Common myeloid progenitor, CD34-positive (primary cell): ENCODE data around the gene IGFL4.
A peak's percentile ranks its signal among the peaks of the same experiment; 100 is the strongest.

Experiments used
- CTCF ChIA-PET: fragments of 350-600 bp; sonication (Branson Sonifier 250); formaldehyde crosslinking; loops from one replicate; lab custom pipeline; 2021; ENCODE audit warnings: antibody characterized with exemption; lab: Charles Lee
- POLR2A ChIA-PET: fragments of 350-600 bp; sonication (Branson Sonifier 250); formaldehyde crosslinking; loops from one replicate; lab custom pipeline; 2021; ENCODE audit warnings: antibody characterized with exemption; lab: Charles Lee
- DNase-seq, 3 donors: peaks; one replicate each; pipeline versions ENCODE4 v3.0.0 to v3.0.0-alpha.2; 2013
- H3K27ac ChIP-seq, 2 experiments: 1 replicate in 1 of 2; 2 replicates in 1 of 2; pipeline ENCODE4 v1.7.0; 2013; ENCODE audit warnings: inconsistent platforms in 2 of 2, low read length in 2 of 2, mild to moderate bottlenecking in 2 of 2, low read depth in 1 of 2, moderate library complexity in 1 of 2; ENCODE audit not compliant: severe bottlenecking in 2 of 2, insufficient read depth in 1 of 2, poor library complexity in 1 of 2
- H3K27me3 ChIP-seq, 5 experiments: replicated peaks in 2 of 5; 1 replicate in 3 of 5; 2 replicates in 2 of 5; pipeline versions ENCODE4 v1.6.1 to v1.7.0; 2013; ENCODE audit warnings: low read length in 4 of 5, mild to moderate bottlenecking in 2 of 5, moderate library complexity in 2 of 5, inconsistent platforms in 1 of 5; ENCODE audit not compliant: insufficient read depth in 5 of 5, control insufficient read depth in 4 of 5
- H3K36me3 ChIP-seq, 4 experiments: 1 replicate in 2 of 4; 2 replicates in 2 of 4; pipeline versions ENCODE4 v1.6.1 to v1.7.0; 2013; ENCODE audit warnings: low read length in 3 of 4, control low read depth in 1 of 4, mild to moderate bottlenecking in 1 of 4; ENCODE audit not compliant: control insufficient read depth in 4 of 4, insufficient read depth in 4 of 4
- H3K4me1 ChIP-seq, 4 experiments: 1 replicate in 3 of 4; 2 replicates in 1 of 4; pipeline versions ENCODE4 v1.6.1 to v1.7.1; 2013; ENCODE audit warnings: low read length in 3 of 4, mild to moderate bottlenecking in 3 of 4, control low read depth in 1 of 4, inconsistent platforms in 1 of 4, moderate library complexity in 1 of 4; ENCODE audit not compliant: control insufficient read depth in 4 of 4, insufficient read depth in 4 of 4; ENCODE audit errors: control extremely low read depth in 1 of 4
- H3K4me3 ChIP-seq, 7 experiments: 1 replicate in 4 of 7; 2 replicates in 3 of 7; pipeline versions ENCODE4 v1.5.1 to v1.7.0; 2013; ENCODE audit warnings: mild to moderate bottlenecking in 7 of 7, low read length in 6 of 7, moderate library complexity in 6 of 7, inconsistent platforms in 2 of 7, low read depth in 2 of 7, control low read depth in 1 of 7; ENCODE audit not compliant: insufficient read depth in 4 of 7, control insufficient read depth in 1 of 7; ENCODE audit errors: extremely low read depth in 1 of 7
- H3K9me3 ChIP-seq, 5 experiments: 1 replicate in 4 of 5; 2 replicates in 1 of 5; pipeline versions ENCODE4 v1.6.1 to v1.7.1; 2013; ENCODE audit warnings: low read length in 4 of 5, mild to moderate bottlenecking in 2 of 5, inconsistent platforms in 1 of 5, low read depth in 1 of 5, moderate library complexity in 1 of 5; ENCODE audit not compliant: control insufficient read depth in 4 of 5, insufficient read depth in 2 of 5; ENCODE audit errors: control extremely low read depth in 1 of 5
- WGBS: methylation state at CpG from one replicate; pipeline ENCODE4 v1.1.5; 2013; ENCODE audit not compliant: insufficient coverage; 5-methylcytosine and 5-hydroxymethylcytosine counted together

Gene IGFL4

DNA sequence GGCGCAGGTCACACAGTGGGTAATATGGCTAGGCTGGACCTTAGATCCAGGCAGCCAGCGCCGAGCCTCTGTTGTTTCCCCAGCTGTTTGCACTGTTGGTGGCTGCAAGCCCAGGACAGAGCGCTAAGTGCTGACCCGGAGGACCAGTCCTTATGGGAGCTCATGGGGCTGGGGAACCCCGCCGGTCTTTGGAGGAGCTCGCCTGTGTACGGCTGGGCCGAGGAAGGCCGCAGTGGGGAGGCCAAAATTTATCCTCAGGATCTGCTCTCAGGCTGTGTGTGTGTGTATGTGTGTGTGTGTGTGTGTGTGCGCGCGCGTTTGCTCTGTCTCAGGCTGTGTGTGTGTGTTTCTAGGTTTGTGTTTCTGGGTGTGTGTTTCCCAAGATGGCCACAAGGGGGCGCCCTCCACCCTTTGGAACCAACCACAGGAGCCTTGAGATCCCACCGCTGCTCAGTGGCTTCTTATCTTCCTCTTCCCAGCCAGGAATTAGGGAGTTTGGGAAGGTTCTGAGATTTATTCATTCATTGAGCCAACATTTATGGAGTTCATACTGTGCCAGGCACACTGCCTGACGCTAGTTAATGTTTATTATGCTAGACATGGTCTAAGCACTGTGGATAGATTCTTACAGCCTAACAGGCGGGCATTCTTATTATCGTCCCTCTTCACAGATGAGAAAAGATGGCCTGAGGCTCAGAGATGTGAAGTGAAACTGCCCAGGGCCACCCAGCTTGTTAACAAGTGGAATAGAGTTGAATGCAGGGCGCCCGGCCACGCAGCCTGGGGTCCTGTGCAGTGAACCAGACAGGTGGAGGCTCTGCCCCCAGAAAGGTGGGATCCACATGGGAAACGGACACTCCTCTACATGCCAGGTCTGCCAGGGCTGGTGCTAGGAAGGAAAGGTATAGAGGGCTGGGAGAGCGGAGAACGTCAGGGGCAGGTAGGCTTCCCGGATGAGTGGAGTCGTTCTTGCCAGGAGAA lies 31.0 kb downstream of the IGFL4 start:
- 83% methylated on average over 26 of the region's 28 CpGs for WGBS
- CTCF ChIA-PET, result interaction anchor here (0.6 to 1.9 kb wide), 6 partner anchors 11 to 1573 kb away, joined by 3 to 6 read pairs (median 3); no protein-coding TSS in a partner anchor
- peak; percentile 69 to 74 (median 74) for DNase-seq
- Histone ChIP-seq H3K36me3 (peaks cover 0 to 18% (median 6%) of the 10 kb centered on the region in 4 experiments), H3K4me1 (peaks cover 0 to 5% (median 2%) of the 10 kb centered on the region in 4 experiments), H3K27me3 (peaks cover 0 to 19% (median 7%) of the 10 kb centered on the region in 5 experiments), H3K27ac (no peak overlapping the region), H3K4me3 (no peak overlapping the region), H3K9me3 (no peaks in the 10 kb centered on the region)
- POLR2A ChIA-PET, result interaction anchor here (0.6 kb wide), 1 partner anchor 217 kb away, joined by 4 read pairs; the partner anchor contains the start of gene DMWD

DNA sequence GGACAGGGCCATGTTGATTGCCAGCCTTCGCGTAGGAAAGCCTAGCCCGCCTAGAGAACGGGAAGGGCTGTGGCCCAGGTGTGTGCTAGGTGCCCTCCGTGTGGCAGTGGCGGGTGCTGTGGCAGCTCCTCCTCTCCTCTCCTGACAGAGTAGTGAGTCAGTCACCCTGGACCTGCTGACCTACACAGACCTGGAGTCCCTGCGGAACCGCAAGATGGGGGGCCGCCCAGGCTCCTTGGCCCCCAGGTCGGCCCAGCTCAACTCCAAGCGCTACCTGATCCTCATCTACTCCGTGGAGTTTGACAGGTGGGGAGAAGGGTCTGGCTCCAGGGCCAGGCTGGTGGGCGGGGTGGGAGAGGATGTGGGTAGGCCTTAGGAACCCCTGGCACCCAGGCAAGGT lies 34.4 kb downstream of the IGFL4 start:
- H3K4me1 ChIP-seq, result no peaks in the 10 kb centered on the region
- CTCF ChIA-PET, result interaction anchor here (0.6 to 1.2 kb wide), 3 partner anchors 9 to 10 kb away, joined by 3 read pairs; no protein-coding TSS in a partner anchor
- H3K9me3 ChIP-seq, result no peaks in the 10 kb centered on the region
- no peak overlapping the region for H3K27ac ChIP-seq
- POLR2A ChIA-PET, result no interaction called here
- WGBS, result 100% methylated on average over 9 of the region's 13 CpGs
- peaks cover 0 to 2% (median 0%) of the 10 kb centered on the region in 5 experiments for H3K27me3 ChIP-seq
- H3K36me3 ChIP-seq, result peaks cover 0 to 21% (median 6%) of the 10 kb centered on the region in 4 experiments
- no peak for DNase-seq
- H3K4me3 ChIP-seq, result no peak overlapping the region

DNA sequence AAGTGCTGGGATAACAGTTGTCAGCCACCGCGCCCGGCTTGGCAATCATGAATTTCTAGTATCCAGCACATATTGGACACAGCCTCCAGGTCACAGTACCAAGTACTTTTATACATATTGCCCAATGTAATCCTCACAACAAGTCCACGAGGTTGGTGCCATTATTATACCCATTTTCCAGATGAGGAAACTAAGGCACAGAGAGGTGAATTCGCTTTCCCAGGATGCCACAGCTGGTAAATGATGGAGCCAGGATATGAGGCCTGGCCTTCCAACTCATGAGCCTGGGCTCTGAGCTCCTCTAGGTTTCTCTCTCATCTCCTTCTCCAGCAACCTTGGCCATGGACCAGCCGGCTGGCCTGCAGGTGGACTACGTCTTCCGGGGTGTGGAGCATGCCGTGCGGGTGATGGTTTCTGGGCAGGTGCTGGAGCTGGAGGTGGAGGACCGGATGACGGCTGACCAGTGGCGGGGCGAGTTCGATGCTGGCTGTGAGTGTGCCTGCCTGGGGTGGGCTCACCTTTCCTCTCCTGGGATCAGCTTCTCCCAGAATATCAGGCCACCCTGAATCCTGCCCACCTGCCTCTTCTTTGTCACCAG lies 38.0 kb downstream of the IGFL4 start:
- no peak for DNase-seq
- ChIA-PET CTCF (no interaction called here), POLR2A (no interaction called here)
- H3K27ac ChIP-seq, result no peak overlapping the region
- peaks cover 0 to 12% (median 9%) of the 10 kb centered on the region in 4 experiments for H3K4me1 ChIP-seq
- WGBS, result 96% methylated on average over 12 of the region's 15 CpGs
- H3K36me3 ChIP-seq, result peaks cover 0 to 14% (median 5%) of the 10 kb centered on the region in 4 experiments
- no peaks in the 10 kb centered on the region for H3K9me3 ChIP-seq
- H3K27me3 ChIP-seq, result peaks cover 0 to 28% (median 6%) of the 10 kb centered on the region in 5 experiments
- no peak overlapping the region for H3K4me3 ChIP-seq

DNA sequence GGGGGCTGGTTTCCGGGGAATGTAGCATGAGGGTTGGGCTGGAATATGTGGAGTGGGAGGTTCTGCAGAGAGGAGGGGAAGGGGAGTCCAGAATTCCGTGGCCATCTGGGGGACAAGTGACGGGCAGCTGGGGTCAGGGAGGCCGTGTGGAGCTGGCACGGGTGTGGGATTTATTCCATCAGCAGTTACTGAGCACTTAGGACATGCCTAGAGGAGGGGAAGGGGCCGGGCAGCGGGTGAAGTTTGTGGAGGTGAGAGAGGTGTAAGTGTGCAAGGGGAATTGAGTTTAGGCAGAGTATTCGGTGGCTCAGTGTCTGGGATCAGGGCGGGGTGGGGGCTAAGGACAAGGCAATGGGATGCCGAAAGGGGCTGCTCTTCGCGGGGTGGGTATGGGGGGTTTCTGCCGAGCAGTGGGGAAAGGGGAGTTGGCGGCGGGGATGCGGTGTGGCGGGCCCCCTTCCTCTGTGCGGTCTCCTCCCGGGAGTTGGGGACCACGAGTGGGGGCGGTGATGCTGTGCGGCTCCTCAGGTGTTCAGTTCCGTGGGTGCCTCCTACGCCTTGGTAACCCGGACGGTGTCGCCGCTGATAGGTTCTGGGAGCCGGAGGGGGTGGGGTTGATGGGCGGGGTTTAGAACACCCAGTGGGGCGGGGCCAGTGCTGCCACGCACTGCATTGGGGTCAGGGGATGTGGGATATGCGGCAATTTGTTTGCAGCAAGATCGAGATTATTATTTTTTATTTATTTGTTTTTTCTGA lies 40.1 kb downstream of the IGFL4 start:
- ChIA-PET CTCF (no interaction called here), POLR2A (interaction anchor here (0.6 kb wide), 1 partner anchor 97 kb away, joined by 3 read pairs; no protein-coding TSS in a partner anchor)
- Histone ChIP-seq H3K27me3 (peaks cover 0 to 28% (median 6%) of the 10 kb centered on the region in 5 experiments), H3K4me3 (peak overlapping the region in 2 of 7 experiments; percentile 16 to 40), H3K4me1 (peaks cover 5 to 18% (median 14%) of the 10 kb centered on the region in 4 experiments), H3K9me3 (no peaks in the 10 kb centered on the region), H3K27ac (no peak overlapping the region), H3K36me3 (peaks cover 0 to 7% (median 1%) of the 10 kb centered on the region in 4 experiments)
- peak; percentile 40 to 60 (median 60) for DNase-seq
- WGBS, result 4% methylated on average over 21 of the region's 34 CpGs

DNA sequence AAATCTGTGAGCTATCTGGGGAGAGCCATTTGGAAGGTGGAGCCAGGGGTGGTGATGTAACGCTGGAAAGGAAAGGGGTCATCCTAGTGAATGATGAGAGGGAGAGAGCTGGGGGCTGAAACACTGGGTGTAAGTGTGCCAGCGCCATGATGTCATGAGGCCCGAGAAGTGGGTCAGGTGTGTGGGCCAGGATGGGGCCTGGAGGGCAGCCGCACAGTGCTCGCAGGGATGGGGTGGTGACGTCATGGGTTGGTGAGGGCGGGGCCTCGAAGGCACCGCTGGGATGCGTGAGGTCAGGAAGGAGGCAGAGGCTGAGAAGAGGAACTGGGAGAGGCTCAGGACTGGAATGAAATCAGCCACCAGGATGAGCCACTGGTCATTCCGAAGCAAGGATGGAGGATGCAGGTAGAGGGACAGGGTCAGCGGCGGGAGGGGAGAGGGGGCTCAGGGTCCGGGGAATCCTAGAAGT lies 41.1 kb downstream of the IGFL4 start:
- no peak overlapping the region for H3K4me3 ChIP-seq
- ChIA-PET CTCF (interaction anchor here (2.2 kb wide), 1 partner anchor 10 kb away, joined by 6 read pairs; no protein-coding TSS in a partner anchor), POLR2A (no interaction called here)

DNA sequence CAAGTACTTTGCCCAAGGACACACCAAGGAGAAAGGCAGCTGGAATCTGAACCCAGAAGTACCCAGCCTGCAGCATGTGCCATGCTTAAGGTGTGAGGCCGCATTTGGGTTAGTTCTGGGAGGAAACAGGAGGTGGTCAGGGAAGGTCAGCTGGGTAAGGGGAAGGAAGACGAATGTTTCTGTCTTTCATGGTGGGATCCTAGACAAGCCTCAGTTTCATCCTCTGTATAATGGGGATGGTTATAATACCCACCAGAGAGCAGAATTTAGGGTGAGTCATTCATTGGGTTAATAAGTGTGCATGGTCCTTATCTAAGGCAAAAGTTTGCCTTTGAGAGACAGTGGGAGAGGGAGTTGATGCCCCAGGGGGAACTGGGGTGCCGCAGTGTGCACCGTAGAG lies 42.0 kb downstream of the IGFL4 start:
- Histone ChIP-seq H3K4me3 (no peak overlapping the region), H3K9me3 (no peaks in the 10 kb centered on the region), H3K36me3 (peaks cover 0 to 7% (median 0%) of the 10 kb centered on the region in 4 experiments), H3K4me1 (peaks cover 6 to 26% (median 19%) of the 10 kb centered on the region in 4 experiments), H3K27me3 (peaks cover 0 to 28% (median 6%) of the 10 kb centered on the region in 5 experiments), H3K27ac (no peak overlapping the region)
- POLR2A ChIA-PET, result interaction anchor here (0.5 kb wide), 1 partner anchor 14 kb away, joined by 4 read pairs; no protein-coding TSS in a partner anchor
- no peak for DNase-seq
- CTCF ChIA-PET, result interaction anchor here (2.2 kb wide), 1 partner anchor 11 kb away, joined by 6 read pairs; no protein-coding TSS in a partner anchor
- WGBS, result 100% methylated on average over 3 of the region's 4 CpGs

More for the DNA sequence above, 41.1 kb downstream of the IGFL4 start:
- no peak for DNase-seq
- no peaks in the 10 kb centered on the region for H3K9me3 ChIP-seq
- H3K27ac ChIP-seq, result no peak overlapping the region
- peaks cover 0 to 7% (median 1%) of the 10 kb centered on the region in 4 experiments for H3K36me3 ChIP-seq
- WGBS, result 32% methylated on average over 14 of the region's 14 CpGs
- H3K27me3 ChIP-seq, result peaks cover 0 to 28% (median 6%) of the 10 kb centered on the region in 5 experiments
- H3K4me1 ChIP-seq, result peaks cover 6 to 22% (median 17%) of the 10 kb centered on the region in 4 experiments
